Measurements from ENCODE around the gene MAPK10.

GRCh38 chr4:86001591-86001990 lies 358.3 kb downstream of the MAPK10 start:
- no peak for TF ChIP-seq IRF3 (IDR thresholded peaks at IDR 0.05)
- no peak for TF ChIP-seq KDM1A (IDR thresholded peaks at IDR 0.05; ENCODE audit: borderline replicate concordance)
- TF ChIP-seq SIN3A (IDR thresholded peaks at IDR 0.05; ENCODE audit: low read depth, low read length), result no peak

All from GM12878 (cell line).